ENCODE results near the gene GDI1. TPM values are rescaled to one million over a fixed set of nuclear protein-coding genes. Genes with fewer than 3 reads are reported as not detected.
"Not testable (repeated sequence)": the region's sequence is repeated elsewhere in the genome, so short reads cannot be mapped to it uniquely, and the experiment has no call there.

GDI1 gene
- total and polyA plus RNA-seq, 2 of the 8 experiments (the other 6 are each of a cell fraction or from before 2014, with no cell fraction given): 83.1 to 136 TPM

- TF ChIP-seq E2F6 (IDR thresholded peaks at IDR 0.05): no peak
- TF ChIP-seq CHD2 (IDR thresholded peaks at IDR 0.05; ENCODE audit: low read length): 0 out of 2 replicates have a peak, but pooled peaks have one; percentile 34
- TF ChIP-seq KDM5A (IDR thresholded peaks at IDR 0.05; ENCODE audit: low read length): no peak
- peak; percentile 50; the same call in 1 of the 2 replicates for TF ChIP-seq TAF1 (IDR thresholded peaks at IDR 0.05; ENCODE audit: low read depth, low read length)
Measured at GRCh38 chrX:154436983-154437752, at the start of gene GDI1 (continued).

GRCh38 chrX:154388094-154388493, 48.9 kb upstream of the GDI1 start:
- H3K23me2 ChIP-seq (ENCODE audit: low read depth, low read length); H3K79me1 ChIP-seq (ENCODE audit: low read depth, low read length); H2BK20ac ChIP-seq (ENCODE audit: low read length); H3K36me3 ChIP-seq (ENCODE audit: control insufficient read depth in 2 of 4, insufficient read depth in 4 of 4, low read length in 3 of 4); H2AFZ ChIP-seq (ENCODE audit: low read length); H2AK5ac ChIP-seq (ENCODE audit: low read depth, low read length); H4K8ac ChIP-seq (ENCODE audit: extremely low read depth, insufficient read depth, low read length); H3K27me3 ChIP-seq (replicated peaks in 1 of 4; ENCODE audit: control insufficient read depth in 3 of 4, extremely low read depth in 1 of 4, insufficient read depth in 3 of 4, low read length in 3 of 4); H4K91ac ChIP-seq (replicated peaks; ENCODE audit: insufficient read length, low read length); H3K4me3 ChIP-seq (ENCODE audit: extremely low read depth in 1 of 4, insufficient read depth in 2 of 4, low read depth in 3 of 4, low read length in 4 of 4); H2BK12ac ChIP-seq (ENCODE audit: low read depth, low read length); CTCF ChIA-PET (ENCODE audit: partially characterized antibody); H3K4me2 ChIP-seq (ENCODE audit: insufficient read depth in 1 of 2, low read depth in 2 of 2, low read length in 2 of 2); H4K20me1 ChIP-seq (replicated peaks in 1 of 2; ENCODE audit: control insufficient read depth in 1 of 2, insufficient read depth in 2 of 2, low read length in 2 of 2); H3K9me3 ChIP-seq (ENCODE audit: insufficient read depth in 2 of 2, low read depth in 1 of 2, low read length in 1 of 2); H3K14ac ChIP-seq (ENCODE audit: insufficient read length); POLR2A ChIA-PET (ENCODE audit: partially characterized antibody); H3K18ac ChIP-seq (ENCODE audit: extremely low read depth, low read length); H3K79me2 ChIP-seq (ENCODE audit: control insufficient read depth in 1 of 2, insufficient read depth in 2 of 2, low read length in 2 of 2); H3K9ac ChIP-seq (replicated peaks in 1 of 4; ENCODE audit: extremely low read depth in 1 of 4, low read depth in 3 of 4, low read length in 3 of 4); H3K27ac ChIP-seq (ENCODE audit: low read depth, low read length); H2BK15ac ChIP-seq (ENCODE audit: low read length); H2BK120ac ChIP-seq (replicated peaks; ENCODE audit: low read depth, low read length); H3K56ac ChIP-seq (replicated peaks; ENCODE audit: insufficient read length, low read depth, low read length); H3K4me1 ChIP-seq (replicated peaks in 1 of 4; ENCODE audit: control insufficient read depth in 3 of 4, insufficient read depth in 4 of 4, low read length in 3 of 4); H2BK5ac ChIP-seq (ENCODE audit: low read depth, low read length); H3K23ac ChIP-seq (ENCODE audit: insufficient read length); DNase-seq (ENCODE audit: low read depth in 1 of 2, low spot score in 2 of 2); H4K5ac ChIP-seq (ENCODE audit: insufficient read length, low read depth, low read length); H3K4ac ChIP-seq (replicated peaks; ENCODE audit: insufficient read length, low read depth, low read length): not testable (repeated sequence)
- FAIRE-seq: peak; percentile 57
- no CpG with 5 or more reads among the region's 20 CpGs for WGBS, 2 experiments (ENCODE audit: extremely low coverage in 1 of 2, insufficient coverage in 1 of 2, insufficient read length in 1 of 2, insufficient replicate concordance in 2 of 2, low coverage in 1 of 2, low lambda C conversion rate in 2 of 2, missing lambda C conversion rate in 1 of 2)

All from H1 (cell line).